Activated CD8-positive, alpha-beta memory T cell treated with anti-CD3 and anti-CD28 coated beads for 4 hours (primary cell): ENCODE results near the gene PRTFDC1.
A peak's percentile ranks its signal among the peaks of the same experiment; 100 is the strongest.
"Not testable (repeated sequence)": the region's sequence is repeated elsewhere in the genome, so short reads cannot be mapped to it uniquely, and the experiment has no call there.

Source experiments
- DNase-seq, 2 donors: peaks; one replicate each; pipeline ENCODE4 v3.0.0-alpha.2; 2020; ENCODE audit warnings: low read depth in 2 of 2

The PRTFDC1 gene

DNA sequence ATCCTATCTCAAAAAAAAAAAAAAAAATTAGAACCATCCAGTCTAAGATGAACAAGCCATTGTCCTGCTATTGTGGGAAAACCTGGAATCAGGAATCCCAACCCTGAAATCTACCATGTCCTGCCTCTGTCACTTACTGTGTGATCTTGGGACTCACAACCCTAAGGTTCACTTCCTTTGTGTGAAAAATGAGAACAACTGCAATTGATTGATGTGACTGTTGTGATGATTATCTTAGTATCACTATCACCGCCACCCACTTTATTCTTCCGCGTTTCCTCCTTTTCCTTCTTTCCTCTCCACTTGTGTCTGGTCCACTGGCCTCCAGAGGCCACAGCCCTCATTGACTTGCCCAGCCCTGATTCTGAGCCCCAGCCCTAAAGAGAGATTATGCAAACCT, 12.6 kb upstream of the PRTFDC1 start:
- DNase-seq, result no peak

DNA sequence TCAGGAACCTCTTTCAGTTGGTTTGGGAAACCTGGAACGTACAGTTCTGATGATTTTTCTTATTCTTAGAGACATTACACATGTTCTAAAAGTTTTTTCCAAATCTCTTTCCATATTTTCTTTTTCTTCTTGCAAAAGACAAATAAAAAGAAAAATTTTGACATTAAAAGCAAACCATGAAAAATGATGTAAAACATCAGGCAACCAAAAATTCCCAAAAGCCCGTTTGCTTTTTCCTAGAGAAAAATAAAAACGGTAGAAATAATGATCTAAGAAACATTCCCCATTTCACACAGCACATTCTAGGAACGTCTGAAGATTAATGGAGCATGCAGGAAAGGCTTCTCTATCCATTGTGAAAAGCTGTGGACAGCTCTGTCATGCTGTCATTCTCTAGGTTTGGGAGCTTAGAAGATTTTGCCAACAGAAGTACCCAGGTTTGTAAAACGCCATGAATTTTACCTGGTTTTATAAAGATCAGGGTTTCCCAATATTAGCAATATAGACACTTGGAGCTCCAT, 11.2 kb upstream of the PRTFDC1 start:
- DNase-seq, result no peak

DNA sequence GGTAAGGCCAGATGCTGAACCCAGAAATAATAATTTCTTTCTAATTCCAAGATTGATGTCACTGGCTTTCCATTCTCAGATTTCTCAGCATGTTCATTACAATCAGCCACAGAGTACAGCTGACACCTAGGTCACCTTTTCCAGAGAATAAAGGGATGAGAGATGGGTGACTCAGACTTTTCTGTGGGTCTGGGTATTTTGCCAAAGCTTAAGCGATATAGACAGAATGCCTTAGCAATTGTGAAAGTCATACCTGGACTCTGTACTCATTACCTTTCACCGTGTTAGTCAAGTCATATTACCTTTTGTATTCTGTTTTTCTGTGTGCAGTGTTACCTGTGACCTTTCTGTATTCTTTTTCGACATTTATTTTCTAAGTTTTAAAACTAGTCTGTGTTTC, 10.6 kb upstream of the PRTFDC1 start:
- DNase-seq, result no peak

DNA sequence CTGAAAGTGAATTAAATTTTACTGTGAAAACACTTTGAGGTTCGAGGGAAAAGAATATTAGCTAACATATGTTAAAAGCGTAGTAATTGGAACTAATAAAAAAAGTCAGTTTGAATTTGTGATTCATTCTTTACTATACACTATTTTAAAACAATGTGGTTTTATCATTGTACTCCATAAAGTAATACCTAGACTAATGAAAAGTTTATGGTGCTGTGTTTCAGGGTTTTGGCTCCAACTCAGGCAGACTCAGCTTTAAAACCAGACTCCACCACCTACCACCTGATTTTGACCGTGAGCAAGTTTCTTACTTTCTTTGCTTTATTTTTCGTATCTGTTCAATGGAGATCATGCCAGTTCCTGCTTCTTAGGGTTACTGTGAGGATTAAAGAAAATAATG, 9.2 kb upstream of the PRTFDC1 start:
- no peak for DNase-seq

DNA sequence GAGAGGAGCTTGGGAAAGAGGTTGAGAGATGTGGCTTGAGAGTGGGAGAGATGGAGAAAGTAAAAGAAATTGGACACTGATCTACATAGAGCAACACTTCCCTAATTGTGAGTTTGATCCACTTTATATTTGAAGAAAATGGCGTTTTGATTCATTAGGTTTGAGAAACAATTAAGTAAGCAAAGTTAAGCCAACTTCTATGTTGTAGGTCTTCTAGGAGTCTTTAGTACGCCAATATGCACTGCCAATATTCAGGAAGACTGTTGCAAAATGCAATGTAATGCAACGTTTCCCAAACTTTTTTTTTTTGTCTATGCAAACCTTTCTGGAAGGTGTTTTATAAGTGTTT, 7.0 kb upstream of the PRTFDC1 start:
- no peak for DNase-seq

DNA sequence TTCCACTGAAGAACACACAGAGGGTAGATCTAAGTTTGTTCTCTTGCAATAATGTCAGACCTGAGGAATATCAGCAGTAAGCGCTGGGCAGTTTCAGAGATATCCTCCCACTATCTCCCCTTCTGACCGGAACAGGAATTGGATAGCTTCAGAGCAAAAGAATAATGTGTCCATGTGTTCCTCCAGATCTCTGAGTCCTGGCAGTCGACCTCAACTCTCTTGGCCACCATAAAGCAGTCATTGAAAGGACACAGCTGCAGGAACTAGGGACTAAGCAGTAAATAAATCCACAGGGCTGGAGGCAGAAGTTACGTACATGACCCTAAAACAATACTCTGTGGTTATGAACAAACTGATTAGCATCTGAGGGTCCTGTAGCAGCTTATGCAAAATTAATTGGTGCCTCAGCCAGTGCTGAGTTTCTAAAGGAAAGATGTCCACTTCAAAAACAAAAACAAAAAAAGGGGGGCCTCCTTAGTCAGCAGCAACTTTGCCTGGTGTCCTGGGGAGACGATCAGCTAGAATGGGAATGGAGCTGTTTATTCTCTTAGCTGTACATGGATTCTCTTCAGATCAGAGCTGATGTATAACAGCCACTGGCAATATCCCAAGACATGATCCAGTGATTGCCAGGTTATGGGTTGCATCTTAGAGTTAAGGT, 6.4 kb upstream of the PRTFDC1 start:
- DNase-seq, result no peak

DNA sequence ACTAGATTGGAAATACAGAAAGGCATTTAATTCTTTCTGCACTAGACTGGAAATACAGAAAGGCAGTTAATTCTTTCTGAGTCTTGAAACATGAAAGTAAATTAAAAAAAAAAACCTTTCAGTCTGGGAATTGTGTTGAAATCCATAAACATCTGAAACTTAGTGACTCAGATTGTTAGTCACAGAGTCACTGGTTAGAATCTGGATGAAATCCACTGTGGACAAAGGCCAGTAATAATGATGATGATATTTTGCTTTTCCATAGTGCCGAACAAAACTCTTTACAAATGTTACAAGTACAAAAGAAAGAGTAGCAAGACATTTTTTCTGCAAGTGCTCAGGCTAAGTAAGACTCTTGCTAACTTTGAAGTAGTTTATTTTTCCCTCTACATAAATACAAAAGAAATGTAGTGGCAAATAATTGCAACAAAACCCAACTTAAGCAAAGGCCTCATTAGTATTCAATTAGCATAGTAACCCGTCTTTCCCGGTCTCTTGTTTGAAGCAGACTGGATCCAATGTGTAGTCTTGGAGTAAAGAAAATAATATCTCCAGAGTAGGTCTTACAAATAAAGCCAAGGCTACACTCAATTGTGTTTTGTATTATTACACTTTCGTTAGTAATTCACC, 5.8 kb upstream of the PRTFDC1 start:
- DNase-seq, result no peak

DNA sequence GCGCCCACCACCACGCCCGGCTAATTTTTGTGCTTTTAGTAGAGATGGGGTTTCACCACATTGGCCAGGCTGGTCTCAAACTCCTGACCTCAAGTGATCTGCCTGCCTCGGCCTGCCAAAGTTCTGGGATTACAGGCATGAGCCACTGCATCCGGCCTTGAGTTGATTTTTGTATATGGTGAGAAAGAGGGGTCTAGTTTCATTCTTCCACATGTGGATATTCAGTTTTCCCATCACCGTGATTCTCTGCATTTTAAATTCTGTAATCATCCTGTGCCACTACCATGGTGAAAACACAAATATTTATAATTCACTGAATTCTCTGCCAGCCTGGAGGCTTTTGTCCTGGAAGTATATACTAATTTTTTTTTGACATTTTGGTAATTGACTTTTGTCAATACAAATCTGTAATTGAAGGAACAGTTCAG, 5.2 kb upstream of the PRTFDC1 start:
- DNase-seq, result not testable (repeated sequence)

DNA sequence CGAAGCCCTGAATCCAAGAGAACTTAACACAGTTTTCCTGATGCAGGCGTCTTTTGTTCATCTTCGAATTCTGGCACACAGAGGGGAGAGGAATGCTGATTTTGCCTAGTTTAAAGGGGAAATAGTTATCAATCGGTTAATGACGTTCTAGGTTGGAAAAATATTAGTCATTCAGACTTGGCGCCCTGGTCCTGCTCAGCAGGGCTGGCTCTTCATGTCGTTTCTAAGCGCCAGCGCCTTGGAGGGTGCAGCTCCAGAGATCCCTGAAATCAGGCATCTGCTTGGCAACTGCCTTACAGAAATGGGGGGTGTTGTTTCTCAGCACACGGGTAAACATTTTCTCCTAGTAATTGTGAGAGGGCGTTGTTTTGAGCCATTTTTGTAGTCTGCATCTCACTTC, 1.3 kb upstream of the PRTFDC1 start:
- no peak for DNase-seq

DNA sequence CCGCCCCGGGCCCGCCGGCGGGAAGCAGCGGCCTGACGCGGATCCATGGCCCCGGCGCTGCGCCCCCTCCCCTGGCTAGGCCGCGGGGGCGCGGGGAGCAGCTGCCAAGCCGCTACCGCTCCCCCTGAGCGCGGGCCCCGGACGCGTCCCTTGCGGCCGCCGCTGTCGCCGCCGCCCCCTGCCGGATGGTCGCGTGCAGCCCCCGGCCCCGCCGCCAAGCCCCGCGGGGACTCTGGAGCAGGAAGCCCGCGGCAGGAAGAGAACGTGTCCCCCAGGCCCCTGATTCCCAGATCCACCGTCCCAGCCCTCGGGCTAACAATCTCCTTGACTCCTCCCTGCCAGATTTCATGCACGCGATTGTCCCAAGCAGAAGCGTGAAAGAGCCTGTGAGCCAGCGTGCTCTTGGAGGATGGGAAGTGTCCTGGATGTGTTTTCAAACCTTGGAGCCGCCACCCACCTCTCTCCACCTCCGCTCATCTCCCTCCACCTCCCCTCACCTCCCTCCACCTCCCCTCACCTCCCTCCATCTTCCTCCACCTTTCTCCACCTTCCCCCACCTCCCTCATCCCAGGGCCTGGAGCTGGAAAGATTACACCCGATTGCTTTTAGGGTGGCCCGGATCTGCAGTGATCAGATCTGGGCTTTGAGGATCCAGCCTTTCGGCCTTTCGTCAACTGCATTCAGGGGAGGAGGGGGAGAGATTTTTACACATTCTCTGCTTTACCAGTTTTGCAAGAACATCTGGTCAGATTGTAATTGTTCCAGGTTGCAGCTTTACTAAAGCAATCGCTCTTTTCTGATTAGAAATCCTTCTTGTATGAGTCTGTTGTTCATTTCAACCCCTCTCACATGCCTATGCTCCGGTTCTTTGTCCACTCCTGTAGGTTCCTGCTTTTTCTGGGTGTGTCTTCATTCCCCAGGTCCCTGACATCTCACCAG, 570 bp upstream of the PRTFDC1 start:
- peak; percentile 9 to 20 for DNase-seq

DNA sequence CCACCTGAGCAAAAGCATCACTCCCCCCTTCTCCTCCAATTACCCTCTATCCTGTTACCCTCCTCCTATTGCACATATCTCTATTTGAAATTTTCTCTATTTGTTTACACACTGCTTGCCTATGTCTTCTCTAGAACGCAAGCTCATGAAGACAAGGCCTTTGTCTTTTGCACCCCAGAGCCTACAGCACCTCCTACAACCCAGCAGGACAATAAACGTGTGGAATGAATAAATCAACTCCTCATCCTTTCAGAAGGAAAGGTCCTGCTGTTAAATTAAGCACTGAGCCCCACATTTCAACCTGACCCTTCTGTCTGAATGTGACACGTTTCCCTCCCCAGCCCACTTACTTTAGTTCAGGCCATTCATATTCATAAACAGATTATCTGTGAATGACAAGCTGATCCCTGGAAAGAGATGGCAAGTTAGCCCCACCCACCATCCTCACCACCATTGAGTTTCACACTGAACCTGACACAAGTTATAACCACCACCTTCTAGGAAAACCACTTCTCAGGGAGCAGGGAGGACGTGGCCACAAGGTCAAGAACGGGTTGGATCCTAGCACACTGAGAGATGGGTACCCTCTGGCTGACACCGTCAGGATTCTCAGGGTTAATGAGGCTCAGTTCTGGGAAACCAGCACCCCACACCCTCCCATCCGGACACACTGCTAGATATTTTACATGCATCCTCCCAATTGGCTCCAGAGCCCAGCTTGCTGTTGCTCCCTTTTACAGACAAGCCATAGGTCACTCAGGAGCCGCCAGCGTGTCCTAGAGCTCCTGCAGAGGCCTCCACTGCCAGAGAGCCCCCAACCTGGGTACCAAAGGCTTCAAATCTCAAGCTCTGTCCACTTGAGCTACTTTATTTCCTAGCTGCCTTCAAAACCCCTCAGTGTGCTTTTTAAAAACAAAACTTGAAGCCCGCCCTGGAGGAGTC, 934 bp downstream of the PRTFDC1 start:
- DNase-seq, result no peak

DNA sequence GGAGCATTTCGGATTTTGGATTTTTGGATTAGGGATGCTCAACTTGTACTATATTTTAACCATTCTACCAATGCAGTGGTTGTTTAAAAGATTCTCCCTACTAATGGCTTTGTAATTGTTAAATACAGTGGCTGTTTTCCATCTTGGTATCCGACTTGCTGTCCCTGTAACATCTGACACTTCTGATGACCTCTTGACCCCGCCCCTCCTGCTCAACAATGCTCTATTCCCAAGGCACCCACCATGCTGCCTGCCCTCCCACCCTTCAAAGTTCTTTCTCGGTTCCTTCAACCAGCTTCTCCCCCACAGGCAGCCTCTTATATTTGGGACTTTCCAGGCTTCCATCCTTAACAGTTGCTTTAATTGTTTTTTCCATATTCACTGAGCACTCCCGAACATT, 2.0 kb downstream of the PRTFDC1 start:
- DNase-seq, result no peak

DNA sequence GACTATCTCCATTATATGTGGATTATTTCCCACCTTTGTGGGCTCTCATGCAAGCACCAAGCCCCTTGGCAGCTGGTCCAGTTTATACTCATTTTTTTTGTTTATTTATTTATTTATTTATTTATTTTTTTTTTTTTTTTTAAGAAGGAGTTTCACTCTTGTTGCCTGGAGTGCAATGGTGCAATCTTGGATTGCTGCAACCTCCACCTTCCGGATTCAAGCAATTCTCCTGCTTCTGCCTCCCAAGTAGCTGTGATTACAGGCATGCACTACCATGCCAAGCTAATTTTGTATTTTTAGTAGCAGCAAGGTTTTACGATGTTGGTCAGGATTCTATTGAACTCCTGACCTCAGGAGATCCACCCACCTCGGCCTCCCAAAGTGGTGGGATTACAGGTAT, 2.8 kb downstream of the PRTFDC1 start:
- DNase-seq, result no peak

DNA sequence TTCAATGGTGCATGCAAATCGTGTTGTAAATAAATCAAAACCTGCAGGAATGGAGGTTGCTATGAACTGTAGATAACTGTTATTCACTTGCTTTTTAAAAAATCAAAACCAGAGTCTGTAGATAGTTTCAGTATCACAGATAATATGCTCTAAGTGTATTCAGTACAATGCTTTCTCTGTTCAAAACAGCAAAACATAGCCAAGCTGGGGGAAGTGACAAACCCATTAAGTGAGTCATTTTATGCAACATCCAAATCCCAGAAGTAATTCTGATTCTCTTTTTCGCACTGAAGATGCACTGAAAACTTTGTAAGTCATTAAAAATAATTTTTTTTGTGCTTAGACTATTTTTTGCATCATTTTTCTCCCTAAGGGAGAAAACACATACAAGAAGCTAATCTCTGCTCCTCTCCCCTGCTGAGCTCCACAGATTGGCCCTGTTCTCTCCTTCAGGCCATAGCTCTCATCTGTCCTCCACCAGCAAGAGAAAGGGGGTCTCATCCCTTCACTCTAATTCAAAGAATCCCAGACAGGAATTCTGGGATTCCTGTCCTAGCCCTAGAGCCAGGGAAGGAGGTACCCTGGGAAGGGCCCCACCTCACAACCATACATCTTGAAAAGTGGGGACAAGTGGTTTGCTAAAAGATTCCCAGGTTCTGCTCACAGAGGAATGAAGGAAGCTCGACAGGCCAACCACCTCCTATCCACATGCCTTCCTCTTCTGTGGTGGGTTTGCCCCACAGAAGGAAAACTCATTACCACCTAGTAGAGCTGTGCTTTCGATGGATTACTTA, 4.9 kb downstream of the PRTFDC1 start:
- no peak for DNase-seq

DNA sequence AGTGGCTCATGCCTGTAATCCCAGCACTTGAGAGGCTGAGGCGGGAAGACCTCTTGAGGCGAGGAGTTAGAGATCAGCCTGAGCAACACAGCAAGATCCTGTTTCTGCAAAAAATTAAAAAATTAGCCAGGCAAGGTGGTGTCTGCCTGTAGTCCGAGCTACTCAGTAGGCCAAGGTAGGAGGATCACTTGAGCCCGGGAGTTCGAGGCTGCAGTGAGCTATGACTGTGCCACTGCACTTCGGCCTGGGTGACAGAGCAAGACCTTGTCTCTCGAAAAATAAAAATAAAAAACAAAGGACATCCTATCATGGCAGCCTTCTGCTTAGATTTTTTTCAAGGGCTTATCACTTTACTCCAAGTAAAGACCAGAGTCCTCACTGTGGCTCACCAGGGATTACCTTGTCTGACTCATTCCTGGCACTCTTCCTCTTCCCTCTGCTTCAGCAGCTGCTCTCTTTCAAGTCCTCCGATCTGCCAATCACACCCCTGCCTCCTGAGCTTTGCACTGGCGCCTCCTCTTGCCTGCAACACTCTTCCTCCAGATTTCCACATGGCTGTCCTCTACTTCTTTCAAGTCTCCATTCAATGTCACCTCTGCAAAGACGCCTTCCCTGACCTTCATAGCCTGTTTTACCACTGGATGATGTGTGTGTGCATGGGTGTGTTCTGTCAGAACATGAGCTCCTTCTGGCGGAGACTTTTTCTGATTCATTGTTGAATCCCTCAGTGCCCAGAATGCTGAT, 7.7 kb downstream of the PRTFDC1 start:
- no peak for DNase-seq

DNA sequence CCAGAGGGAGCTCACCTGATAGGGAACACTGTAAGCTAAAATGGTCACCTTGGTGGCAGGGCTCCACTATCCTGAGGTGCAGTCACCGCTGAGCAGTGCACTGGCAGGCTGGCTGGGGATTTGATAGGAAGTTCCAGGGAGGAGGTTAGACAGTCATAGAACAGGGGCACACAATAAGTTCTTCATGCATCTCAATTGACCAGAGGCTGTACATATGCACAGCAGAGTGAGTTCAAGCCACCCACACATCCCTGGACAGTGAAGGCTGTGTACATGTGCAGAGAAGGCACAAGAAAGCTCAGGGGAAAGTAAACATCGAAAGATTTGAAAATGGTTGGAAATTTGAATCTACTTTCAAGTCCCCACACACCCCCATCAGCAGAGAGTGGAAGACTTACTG, 13.9 kb downstream of the PRTFDC1 start:
- DNase-seq, result no peak

DNA sequence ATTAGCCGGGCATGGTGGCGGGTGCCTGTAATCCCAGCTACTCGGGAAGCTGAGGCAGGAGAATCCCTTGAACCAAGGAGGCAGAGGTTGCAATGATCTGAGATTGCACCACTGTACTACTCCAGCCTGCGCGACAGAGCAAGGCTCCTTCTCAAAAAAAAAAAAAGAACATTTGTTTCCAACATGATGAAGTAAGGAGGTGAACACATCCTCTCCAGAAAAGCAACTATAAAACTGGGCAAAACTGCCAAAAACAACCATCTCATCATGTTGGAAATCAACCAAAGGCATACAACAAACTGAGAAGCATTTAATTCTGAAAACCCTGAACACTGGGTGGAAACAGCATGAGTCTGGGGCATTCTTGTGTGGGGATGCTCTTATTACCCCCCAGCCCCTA, 14.3 kb downstream of the PRTFDC1 start:
- no peak for DNase-seq

DNA sequence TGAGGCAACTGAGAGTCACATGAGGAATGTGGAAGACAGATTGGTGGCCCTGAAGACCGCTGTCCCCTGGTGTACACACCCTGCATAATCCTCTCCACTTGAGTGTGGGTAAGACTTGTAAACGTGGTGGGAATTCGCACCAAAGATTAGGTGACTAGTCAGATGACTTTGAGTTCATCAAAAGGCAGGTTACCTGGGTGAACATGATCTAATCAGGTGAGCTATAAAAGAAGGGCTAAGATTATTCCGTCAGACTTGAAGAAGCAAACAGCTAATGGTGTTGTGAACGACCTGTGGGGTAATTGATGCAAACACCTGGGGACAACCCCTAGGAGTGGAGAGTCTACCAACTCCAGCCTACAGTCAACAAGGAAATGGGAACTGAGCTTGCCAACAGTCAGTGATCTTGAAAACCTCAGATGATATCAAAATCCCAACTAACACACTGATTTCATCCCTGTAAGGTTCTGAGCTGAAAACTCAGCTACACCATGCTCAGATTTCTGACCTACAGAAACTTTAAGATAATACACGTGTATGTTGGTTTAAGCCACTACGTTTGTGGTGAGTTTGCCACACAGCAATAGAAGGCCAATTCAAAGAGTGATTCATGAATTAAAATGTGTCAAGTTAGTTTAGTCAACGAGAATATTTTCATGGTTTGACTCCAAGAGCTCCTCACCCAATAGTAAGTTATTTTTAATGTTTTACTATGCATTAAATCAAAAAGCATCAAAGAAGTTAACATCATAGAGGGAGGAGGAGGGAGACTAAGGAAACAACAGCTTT, 16.7 kb downstream of the PRTFDC1 start:
- DNase-seq, result no peak

DNA sequence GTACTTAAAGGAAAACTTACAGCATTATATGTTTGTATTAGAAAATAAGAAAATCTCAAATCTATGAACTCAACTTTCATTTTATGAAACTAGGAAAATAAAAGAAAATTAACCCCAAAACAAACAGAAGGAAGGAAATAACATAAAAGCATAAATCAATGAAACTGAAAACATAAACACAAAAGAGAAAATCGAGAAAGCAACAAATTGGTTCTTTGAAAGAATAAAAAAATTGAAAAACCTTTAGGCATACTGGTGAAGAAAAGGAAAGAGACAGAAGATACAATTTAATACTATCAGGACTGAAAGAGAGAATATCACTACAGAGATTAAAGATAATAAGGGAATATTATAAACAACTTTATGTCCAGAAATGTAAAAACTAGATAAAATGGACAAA, 21.2 kb downstream of the PRTFDC1 start:
- no peak for DNase-seq
